Bronchial epithelial cell (primary cell): Measurements from ENCODE around the gene PBX1. TPM values are rescaled to one million over a fixed set of nuclear protein-coding genes. Genes with fewer than 3 reads are reported as not detected.

Experiments
- DNase-seq: peaks from one replicate; pipeline ENCODE4 v3.0.0-alpha.2; 2010; ENCODE audit warnings: low read depth
- FAIRE-seq: peaks from 2 replicates; lab custom pipeline; 2011; peaks lifted over from hg19 to GRCh38; lab: Jason Lieb, UNC
- H3K27me3 ChIP-seq: 2 replicates; pipeline ENCODE4 v1.5.1; 2011; ENCODE audit warnings: low read length; ENCODE audit not compliant: control insufficient read depth, insufficient read depth
- H3K36me3 ChIP-seq: 2 replicates; pipeline ENCODE4 v1.5.1; 2011; ENCODE audit warnings: low read length; ENCODE audit not compliant: control insufficient read depth, insufficient read depth
- H3K4me3 ChIP-seq: 2 replicates; pipeline ENCODE4 v1.5.1; 2011; ENCODE audit warnings: mild to moderate bottlenecking, low read depth, low read length, control low read depth
- total RNA-seq: library from RNA; depleted of rRNA; stranded (reverse); fragments of >200 nt; gene quantifications from 2 replicates; pipeline ENCODE4 v1.2.1, GENCODE V29; 2014
- TF ChIP-seq, protein P1 (sequence below): IDR thresholded peaks from 2 replicates; pipeline ENCODE4 v1.5.1; 2011; ENCODE audit warnings: mild to moderate bottlenecking, moderate library complexity, low read length, control low read depth, inconsistent platforms; ENCODE audit not compliant: insufficient read depth, severe bottlenecking

PBX1 gene
- total RNA-seq, 1 donor from 2014 or later = 3.2 TPM

DNA sequence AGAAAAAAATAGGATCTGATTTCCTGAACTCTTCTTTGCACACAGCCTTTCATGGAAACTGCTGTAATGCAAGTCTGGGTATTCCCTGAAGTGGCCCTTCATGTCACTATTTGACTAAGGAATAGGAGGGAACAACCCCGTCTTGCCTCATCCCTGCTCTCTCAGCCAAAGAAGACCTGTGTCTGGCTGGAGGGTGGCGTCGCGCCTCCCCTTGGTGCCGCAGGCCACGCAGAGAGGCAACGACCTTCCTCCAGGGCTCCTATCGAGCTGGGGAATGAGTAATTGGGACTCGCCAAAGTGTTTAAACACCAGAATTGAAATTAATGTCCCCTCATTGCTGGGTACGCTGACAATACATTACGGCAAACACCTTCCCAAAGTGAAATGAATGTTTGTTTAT, 129.8 kb downstream of the PBX1 start:
- Histone ChIP-seq H3K36me3 (no peaks in the 10 kb centered on the region), H3K4me3 (no peak overlapping the region), H3K27me3 (no peaks in the 10 kb centered on the region)
- TF ChIP-seq, protein P1, sequence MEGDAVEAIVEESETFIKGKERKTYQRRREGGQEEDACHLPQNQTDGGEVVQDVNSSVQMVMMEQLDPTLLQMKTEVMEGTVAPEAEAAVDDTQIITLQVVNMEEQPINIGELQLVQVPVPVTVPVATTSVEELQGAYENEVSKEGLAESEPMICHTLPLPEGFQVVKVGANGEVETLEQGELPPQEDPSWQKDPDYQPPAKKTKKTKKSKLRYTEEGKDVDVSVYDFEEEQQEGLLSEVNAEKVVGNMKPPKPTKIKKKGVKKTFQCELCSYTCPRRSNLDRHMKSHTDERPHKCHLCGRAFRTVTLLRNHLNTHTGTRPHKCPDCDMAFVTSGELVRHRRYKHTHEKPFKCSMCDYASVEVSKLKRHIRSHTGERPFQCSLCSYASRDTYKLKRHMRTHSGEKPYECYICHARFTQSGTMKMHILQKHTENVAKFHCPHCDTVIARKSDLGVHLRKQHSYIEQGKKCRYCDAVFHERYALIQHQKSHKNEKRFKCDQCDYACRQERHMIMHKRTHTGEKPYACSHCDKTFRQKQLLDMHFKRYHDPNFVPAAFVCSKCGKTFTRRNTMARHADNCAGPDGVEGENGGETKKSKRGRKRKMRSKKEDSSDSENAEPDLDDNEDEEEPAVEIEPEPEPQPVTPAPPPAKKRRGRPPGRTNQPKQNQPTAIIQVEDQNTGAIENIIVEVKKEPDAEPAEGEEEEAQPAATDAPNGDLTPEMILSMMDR = no peak
- DNase-seq = no peak
- no peak for FAIRE-seq

DNA sequence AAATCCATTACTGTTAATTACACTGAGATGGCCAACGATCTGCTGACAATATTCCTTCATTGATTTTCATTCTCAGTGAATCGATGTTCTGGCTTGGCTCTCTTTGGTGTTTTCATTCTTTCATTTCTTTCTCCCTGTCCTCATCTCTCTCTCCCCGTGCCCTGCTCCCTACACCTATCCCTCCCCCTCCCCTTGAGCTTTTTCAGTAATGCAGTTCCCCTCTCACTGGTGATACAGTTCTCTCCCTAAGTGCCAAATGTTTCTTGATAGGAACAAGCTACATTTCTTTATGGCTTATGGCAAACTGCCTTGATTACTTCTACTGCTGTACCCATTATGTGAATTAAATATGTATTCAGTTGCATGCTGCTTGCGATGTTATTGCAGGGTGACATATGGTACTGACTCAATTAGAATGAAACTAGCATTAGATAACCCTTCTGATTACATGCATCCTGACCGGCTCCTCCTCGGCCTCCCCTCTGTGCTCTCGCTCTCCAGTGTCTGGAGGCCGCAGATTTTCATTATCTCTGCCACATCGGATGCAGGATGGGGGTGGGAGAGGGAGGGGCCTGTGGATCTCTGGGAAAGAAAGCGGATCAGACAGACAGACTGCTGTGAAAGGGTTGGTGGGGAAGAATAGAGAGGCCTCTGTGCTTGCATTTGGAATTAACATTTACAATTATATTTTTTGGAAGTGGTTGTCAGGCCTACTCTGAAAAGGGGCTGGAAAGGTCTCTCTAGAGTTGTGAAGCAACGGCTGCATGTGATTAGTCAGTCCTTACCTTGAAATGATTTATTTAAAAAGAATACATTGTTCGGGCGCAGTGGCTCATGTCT, 130.9 kb downstream of the PBX1 start:
- no peak for DNase-seq
- Histone ChIP-seq H3K36me3 (no peaks in the 10 kb centered on the region), H3K27me3 (no peaks in the 10 kb centered on the region), H3K4me3 (no peak overlapping the region)
- no peak for FAIRE-seq
- TF ChIP-seq, protein P1 = no peak

- DNase-seq (no peak), FAIRE-seq (no peak)
- TF ChIP-seq, protein P1 = no peak
- Histone ChIP-seq H3K4me3 (no peak overlapping the region), H3K27me3 (no peaks in the 10 kb centered on the region), H3K36me3 (no peaks in the 10 kb centered on the region)
These were observed 133.4 kb downstream of the PBX1 start for GRCh38 chr1:164692420-164692819.

DNA sequence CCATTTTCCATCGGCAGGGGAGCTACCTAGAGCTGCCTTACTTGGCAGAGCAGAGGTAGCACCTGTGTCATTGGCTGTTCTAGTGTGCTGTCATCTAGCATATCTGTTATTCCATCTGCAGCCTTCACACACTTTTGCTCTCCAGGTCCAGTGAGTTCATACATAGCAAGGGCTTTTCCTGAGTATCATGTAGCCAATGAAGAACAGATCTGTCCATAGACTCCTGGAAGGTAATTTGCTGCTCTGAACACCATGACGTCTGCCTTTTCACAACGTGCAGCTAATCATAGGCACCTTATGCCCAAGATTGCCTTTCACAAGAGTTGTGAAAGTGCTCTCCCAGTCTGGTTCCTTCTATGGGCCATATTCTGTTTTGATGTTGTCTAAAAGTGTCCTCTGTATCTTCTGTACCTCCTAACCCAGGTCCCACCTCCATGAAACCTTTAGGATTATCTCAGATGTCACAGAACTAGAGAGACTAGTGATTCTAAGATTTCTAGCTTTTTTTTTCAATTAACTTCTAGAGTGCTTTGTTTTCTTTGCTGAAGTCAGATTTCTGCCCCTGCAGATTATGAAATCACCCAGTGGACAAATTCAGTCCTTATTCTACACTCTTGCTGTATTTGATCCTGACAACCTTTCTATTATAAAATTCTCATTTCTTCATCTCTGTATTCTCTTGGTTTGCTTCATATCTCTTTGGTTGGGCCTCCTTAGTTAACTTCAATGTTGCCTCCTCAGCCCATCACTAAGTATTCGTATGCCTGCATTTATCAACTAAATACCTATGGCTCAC, 134.8 kb downstream of the PBX1 start:
- Histone ChIP-seq H3K4me3 (no peak overlapping the region), H3K27me3 (no peaks in the 10 kb centered on the region), H3K36me3 (no peaks in the 10 kb centered on the region)
- FAIRE-seq = no peak
- DNase-seq = no peak
- TF ChIP-seq, protein P1 = no peak

DNA sequence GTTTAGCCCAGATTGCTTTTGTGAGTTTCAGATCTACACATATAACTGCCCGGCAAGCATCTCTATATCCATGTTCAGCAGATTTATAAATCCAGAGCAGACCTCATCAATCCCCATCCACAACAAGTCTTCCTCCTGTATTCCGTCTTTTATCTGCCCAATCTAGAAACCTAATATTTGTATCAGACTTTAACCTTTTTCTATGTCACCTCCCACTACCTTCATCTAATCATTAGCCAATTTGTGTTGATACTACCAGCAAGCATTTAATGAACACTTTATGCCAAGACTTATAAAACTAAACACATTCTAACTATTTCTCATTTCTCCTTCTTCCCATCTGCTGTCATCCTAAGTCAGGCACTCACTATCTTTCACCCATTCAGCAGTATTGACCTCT, 135.5 kb downstream of the PBX1 start:
- DNase-seq = no peak
- FAIRE-seq = no peak

More for the DNA sequence above, 135.5 kb downstream of the PBX1 start:
- H3K36me3 ChIP-seq = no peaks in the 10 kb centered on the region
- no peak overlapping the region for H3K4me3 ChIP-seq
- TF ChIP-seq, protein P1 = no peak
- H3K27me3 ChIP-seq = no peaks in the 10 kb centered on the region
